Hypothalamus (tissue), 51 donors: ENCODE measurements around the gene CACNA2D2.
"Not testable (repeated sequence)": the region's sequence is repeated elsewhere in the genome, so short reads cannot be mapped to it uniquely, and the experiment has no call there.

Source experiments
- DNase-seq, 51 donors: peaks; one replicate each; lab custom pipeline; 2025; lab: John Stamatoyannopoulos, UW

Gene CACNA2D2

DNA sequence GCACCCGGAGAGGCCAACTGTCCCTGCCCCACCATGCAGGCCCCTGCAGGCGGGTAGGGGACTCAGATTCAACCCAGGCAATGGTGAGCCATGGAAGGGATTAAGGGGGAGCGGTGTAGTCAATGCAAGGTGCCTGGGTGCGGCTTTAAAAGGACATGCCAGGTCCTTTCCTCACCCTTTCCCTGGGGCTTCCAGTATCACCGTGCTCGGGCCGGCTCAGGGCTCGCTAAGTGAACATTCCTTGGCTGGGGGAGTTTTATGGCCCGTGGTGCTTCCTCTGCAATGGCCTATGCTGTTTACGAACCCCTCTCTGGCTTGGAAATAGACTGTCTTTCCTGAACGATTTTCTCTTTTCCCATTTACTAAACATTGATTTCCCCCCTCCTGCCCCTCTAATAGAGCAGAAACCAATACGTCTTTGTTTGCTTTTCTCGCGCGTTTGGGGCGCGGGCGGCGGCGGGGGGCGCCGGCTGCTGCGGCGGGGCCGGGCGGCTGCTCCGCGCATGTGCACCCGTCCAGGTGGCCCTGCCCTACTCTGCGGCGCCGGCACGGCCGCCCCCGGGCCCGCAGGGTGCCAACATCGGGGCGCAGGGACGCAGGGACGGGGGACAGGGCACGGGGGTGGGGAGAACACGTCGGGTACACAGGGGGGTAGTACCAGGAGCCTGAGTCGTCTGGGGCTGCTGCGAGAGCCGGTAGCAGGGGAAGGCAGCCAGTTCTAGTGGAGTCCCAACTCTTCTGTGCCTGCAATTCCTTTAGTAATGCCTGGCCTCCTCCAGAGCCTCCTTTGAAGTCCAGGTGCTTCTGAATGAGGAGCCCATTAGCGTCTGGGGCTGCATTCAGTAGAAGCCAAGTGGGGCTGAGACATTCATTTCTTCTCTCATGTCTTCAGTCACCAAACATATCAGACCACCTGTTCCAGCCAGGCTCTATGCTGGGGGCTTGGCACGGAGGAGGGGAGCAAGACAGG lies 26.9 kb upstream of the CACNA2D2 start:
- DNase-seq = peak in 1 of 51 donors; percentile 15

- peak in 2 of 51 donors; percentile 5 to 16 for DNase-seq
These were observed 22.6 kb upstream of the CACNA2D2 start for GRCh38 chr3:50525987-50526386.

DNA sequence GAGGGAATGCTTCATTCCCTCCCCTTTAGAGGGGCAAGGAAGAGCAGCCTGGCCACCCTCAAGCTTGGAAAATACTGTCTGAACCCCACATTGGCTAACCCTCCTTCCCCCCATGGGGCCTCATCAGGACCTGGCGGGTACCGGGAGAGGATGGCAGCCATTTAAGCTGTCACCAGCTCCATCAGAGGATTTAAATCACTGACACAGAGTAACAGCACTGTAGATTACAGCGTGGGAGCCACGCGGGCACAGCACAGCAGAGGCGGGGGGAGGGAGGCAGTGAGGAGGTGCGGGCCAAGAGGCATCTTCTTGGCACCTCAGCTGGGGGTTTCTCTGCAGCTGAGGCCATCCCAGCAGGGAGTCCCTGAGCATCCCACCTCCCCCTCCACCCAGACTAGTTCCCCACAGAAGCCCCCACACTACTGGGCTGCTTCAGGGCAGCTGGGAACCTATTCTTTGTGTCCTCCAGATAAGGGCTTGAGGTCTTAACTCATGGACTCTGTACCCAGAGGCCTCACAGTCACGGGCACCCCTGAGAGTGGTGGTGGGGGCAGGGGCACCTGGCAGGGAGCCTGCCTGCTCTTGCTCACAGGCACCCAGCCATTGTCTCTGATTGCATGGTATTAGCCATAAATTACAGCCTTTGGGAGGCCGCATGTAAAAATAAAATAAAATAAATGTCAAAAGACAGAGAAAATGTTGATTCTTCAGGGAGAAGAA lies 21.9 kb upstream of the CACNA2D2 start:
- peak in 1 of 51 donors; percentile 59 for DNase-seq

DNA sequence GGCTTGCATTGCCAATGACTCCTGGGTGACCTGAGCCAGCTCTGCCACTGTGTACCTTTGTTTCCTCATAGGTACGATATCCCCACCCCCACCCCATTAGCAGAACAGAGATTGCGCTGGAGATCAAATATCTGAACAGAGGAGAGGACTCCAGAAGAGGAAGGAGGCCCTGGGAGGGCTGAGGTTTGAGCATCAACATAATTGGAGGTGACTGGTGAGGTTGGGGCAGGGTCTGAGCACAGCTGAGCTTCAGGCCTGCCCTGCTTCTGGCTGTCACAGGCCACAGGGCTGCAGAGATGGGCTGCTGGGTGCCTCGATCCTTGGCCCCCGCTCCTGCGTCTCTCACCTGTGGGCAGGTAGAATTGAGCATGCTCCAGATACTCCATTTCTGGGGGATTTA lies 21.3 kb upstream of the CACNA2D2 start:
- DNase-seq = no peak

- DNase-seq = no peak
These were observed 19.9 kb upstream of the CACNA2D2 start for GRCh38 chr3:50523279-50523811.

DNA sequence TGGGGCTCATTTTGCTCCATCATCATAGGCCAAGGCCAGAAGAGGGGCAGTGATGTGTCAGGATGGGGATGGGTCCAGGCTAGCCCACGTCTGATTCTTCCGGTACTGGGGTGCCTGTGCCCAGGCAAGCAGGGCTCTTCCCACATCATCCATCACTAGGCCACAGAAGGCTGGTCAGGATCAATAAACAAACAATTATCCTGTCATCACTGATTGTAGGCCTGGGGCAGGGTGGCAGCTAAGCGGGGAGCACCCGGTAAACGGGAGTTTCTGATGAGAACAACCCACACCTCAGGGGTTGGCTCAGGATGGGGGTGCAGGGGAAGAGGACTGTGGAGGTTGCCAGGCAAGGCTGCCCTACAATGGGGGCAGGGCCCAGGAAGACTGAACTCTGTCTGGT lies 18.1 kb upstream of the CACNA2D2 start:
- DNase-seq = no peak

GRCh38 chr3:50520849-50521248 lies 17.4 kb upstream of the CACNA2D2 start:
- DNase-seq = no peak

DNA sequence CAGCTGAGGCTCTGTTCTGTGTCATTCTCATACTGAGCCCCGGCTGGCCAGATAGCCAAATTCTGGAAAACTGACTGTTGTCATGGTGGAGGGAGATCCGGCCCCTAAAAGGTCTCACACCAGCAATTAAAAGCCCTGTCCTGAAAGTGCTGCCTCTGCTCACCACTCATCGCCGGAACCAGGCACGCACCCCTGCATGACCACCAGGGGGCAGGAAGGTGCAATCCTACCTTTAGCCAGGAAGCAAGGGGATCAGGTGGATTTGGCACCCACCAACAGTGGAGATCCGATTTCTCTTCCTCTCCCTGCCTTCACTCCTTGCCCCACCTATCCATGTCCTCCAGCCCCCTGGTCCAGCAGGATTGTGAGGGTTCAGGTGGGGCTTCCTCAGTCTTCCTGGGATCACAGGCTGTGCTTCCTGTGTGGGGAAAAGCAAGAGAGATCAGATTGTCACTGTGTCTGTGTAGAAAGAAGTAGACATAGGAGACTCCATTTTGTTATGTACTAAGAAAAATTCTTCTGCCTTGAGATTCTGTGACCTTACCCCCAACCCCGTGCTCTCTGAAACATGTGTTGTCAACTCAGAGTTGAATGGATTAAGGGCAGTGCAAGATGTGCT lies 16.1 kb upstream of the CACNA2D2 start:
- peak in 29 of 51 donors; percentile 4 to 58 (median 21) for DNase-seq

DNA sequence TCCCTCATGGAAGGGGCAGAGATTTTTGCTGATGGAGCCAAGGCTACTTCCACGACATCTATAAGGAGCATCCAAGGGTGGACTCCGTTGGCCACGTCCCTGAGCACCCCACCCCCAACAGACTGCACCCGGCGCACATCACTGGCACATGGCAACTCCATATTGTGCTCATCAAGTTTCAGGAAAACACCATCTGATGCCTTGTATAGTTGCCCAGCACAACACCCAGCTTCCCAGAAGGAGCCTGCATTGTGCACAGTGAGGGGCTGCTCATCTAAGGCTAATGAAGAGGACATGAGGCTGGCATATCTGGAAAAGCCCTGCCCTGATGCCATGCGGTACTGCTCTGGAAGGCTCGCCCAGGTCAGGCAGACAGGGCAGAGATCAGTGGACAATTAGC lies 15.0 kb upstream of the CACNA2D2 start:
- no peak for DNase-seq

GRCh38 chr3:50517721-50518206 lies 14.3 kb upstream of the CACNA2D2 start:
- no peak for DNase-seq

GRCh38 chr3:50516440-50516871 lies 13.0 kb upstream of the CACNA2D2 start:
- no peak for DNase-seq

DNA sequence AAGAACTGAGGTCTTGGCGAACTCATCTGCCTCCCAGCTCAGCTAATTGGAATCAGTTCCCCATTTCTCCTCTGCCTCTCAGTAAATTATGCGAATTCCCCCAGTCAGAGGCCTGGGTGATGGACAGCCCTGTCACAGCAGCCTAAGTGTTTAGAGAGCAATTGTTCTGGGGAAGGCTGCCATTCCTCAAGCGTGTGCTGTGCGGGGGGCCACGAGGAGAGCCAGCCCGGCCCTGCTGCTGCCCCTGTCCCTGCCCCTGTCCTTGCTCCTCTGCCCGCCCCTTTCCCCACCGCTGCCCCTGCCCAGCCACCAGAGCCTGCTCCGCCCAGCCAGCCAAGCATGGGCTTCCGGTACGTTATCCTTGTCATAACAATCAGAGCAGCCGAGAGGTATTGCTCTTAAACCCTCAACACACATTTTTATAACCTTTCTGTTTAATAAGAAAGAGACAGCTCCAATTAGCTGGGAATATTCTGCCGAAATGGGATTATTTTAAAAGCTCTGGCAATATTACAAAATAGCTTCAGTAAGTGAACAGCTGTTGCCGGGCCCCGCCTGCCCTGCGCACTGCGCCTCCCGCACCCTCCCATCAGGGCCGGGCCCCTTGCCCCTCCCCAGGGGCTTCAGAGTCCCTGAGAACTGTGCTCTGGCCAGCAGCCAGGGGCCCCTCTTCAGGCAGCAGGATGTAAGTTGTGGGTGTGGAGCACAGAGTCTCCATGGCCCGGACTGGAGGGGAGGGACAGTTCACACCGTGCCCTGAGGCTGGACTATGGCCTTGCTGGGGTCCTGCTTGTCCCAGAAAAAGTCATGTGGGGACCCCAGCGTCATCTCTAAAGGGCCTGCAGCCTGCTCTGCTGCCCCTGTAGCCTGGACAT lies 12.4 kb upstream of the CACNA2D2 start:
- no peak for DNase-seq

DNA sequence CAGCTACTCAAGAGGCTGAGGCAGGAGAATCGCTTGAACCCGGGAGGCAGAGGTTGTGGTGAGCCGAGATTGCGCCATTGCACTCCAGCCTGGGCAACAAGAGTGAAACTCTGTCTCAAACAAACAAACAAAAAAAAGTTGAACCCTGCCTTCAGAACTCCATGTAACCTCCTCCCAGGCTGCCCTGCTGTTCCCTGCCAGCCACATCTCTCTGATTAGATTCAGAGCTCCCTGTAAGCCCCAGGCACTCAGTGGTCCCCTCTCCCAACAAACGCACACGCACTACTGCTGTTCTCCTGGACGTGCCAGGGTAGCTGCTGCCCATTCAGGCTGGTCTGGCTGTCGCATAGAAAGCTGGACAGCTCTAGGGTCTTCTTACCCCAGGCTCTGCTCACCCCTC lies 9.5 kb upstream of the CACNA2D2 start:
- not testable (repeated sequence) for DNase-seq

GRCh38 chr3:50512131-50512530 lies 8.7 kb upstream of the CACNA2D2 start:
- no peak for DNase-seq

DNA sequence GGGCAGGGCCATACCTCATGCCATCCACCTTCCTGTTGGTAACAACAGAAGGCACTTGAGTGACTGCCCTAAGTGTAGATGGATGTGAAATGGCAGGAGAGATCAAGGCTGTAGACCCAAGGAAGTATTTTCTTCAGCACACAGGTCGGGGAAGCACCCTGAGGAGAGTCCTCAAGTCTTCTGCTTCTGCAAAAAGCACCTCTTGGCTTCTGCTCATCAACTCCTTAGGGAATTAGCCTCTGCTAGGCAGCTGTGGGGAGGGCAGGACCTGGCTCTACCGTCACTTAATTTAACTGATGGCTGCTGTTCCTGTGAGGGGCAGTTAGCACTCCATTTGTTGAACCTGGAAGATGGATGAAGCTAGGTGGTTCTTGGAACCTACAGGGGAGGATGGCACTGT lies 6.9 kb upstream of the CACNA2D2 start:
- no peak for DNase-seq

DNA sequence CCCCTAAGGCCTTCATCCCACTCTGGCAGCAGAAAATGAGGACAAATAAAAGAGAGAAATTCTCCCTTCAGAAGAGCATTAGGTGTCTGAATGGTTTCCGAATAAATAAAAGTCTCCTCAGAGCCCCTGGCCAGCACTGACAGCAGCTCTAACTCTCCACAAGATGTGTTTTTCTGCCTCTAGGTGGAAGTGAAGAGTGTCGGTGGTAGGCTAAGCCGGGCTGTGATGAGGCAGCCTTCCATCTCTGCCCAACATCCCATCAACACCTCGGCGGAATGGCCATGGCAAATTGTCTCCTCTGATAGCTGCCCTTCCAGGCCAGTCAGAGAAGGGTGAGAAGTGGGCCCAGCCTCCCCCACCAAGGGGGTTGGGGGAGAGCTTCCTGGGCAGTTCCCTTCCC lies 6.3 kb upstream of the CACNA2D2 start:
- DNase-seq = no peak

DNA sequence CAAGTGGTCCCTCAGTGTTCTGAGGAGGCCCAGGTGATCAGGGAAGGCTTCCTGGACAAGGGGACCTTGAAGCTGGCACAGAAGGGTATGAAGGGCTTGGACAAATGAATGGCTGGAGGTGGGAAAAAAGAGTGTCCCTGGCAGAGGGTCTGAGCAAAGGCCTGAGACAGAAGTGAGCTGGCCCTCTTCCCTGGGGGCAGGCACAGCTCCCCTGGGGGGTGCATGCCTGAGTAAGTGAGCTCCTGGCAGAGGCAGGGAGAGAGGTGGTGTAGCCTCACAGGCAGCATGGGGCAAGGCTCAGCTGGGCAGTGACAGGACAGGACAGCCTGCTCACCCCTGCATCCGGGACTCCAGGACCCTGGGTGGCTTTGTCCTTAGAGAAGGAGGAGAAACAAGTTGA lies 5.4 kb upstream of the CACNA2D2 start:
- DNase-seq = no peak

DNA sequence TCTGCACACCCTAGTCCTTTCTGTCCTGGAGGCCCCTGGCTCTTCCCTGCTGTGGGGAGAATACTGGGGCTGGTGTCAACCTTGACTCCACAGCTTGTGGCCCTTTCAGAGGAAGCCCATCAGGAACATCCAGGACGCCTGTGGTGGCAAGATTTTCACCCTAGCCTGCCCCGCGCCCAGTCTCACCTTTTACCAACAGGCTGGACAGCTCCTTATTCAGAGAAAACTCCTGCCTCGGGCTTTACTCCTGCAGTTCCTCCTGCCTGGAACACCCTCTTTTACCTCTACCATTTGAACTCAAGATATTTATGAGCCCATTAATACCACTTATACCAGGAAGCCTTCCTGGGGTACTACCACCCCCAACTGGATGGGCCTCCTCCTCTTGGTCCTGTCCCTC lies 2.7 kb upstream of the CACNA2D2 start:
- DNase-seq = no peak

DNA sequence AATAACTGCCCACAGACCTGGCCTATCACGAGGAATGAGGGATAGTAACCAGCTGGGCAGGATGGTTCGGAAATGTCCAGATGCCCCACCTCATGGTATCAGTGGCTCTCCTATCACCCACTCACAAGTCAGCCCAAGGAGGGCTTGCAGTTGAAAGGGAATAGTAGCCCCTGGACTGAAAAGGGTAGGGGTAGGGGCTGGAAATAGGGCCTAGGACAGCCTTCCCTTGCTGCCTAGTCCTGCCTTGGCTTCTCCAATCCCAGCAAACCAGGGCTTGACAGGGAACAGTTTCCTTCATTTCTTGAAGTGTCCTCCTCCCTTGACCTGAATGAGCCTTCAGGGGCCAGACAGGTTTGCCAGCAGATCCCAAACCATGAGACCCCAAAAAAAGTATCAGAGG lies 1.2 kb upstream of the CACNA2D2 start:
- no peak for DNase-seq
